ENCODE results near the gene PNKD. TPM values are rescaled to one million over a fixed set of nuclear protein-coding genes. Genes with fewer than 3 reads are reported as not detected.

Gene PNKD
- total RNA-seq, 4 donors from 2014 or later, result 40.3 to 74.1 (median 56.5) TPM

DNA sequence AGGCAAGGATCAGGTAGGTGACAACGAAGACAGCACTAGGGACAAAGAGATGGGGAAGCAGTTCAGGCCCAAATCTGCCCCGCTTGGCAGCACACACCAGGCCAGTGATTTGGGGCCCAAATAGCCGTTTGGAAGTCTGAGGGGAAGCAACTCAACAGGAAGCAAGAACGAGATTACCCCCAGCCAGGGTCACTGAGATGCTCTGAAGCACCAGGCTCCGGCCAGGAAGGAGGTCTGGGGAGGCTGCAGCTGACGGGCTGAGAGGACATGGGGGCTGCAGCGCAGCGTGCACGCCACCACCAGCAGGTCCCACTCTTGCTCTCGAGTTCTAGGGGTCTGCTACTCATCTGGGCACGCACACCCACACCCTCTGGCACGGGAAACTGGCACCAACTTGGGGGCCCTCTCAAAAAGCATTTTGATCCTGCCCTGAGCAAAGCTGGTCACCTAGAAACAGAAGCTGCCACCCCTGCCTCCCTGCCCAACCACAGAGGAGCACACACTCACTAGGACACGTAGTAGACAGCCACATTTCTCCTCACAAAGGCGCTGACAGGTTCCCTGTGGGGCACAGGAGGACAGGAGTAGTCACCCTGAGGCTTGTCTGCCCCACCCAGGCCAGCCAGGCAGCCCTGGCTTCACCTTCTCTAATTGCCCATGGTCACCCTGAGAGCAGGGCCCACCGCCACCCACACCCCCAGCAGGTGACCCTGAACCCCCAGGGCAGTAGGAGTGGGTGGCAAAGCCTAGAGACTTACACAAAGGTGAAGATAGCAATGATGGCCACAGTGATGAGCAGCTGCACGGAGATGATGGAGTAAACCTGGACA lies 8.4 kb downstream of the PNKD start:
- 82% methylated on average over 10 of the region's 16 CpGs for WGBS
- TF ChIP-seq POLR2AphosphoS5 (IDR thresholded peaks at IDR 0.05), result no peak
- peaks cover 28 to 56% (median 32%) of the 10 kb centered on the region in 4 donors for H3K4me1 ChIP-seq
- H3K27ac ChIP-seq (replicated peaks in 1 of 4), result peak overlapping the region in 3 of 4 donors; percentile 14 to 20 (median 15)
- H3K27me3 ChIP-seq, result no peaks in the 10 kb centered on the region
- no peak for DNase-seq (ENCODE audit: extremely low spot score)
- peaks cover 74 to 98% (median 90%) of the 10 kb centered on the region in 4 donors for H3K36me3 ChIP-seq
- intact Hi-C loops (cut with DNase I), result no loop called here
- H3K9me3 ChIP-seq, result no peaks in the 10 kb centered on the region
- H3K4me3 ChIP-seq, result no peak overlapping the region

DNA sequence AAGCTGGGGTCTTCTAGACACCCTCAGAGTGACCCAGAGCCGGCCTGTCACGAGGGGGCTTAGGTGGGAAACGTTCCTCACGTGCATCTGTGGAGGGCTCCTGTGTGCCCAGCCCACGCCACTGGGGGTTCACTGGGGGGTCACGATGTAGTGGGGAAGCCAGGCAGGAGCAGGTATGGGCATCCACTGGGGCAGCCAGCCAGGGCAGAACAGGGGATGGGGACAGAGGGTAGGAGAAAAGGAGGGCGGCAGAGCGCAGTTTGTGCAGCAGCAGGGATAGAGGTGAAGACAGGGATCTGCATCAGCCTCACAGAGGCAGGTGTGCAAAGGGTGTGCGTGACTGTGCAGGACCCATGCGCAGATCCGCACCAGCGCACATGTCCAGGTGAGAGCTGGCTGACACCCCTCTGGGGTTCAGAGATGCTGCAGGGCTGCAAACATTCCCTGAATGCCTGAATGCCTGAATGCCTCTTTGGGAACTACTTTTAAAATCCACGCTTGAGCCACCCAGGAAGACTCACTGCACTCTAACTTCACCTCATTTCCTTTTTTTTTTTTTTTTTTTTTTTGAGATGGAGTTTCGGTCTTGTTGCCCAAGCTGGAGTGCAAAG lies 10.0 kb downstream of the PNKD start:
- Histone ChIP-seq H3K9me3 (no peaks in the 10 kb centered on the region), H3K36me3 (peaks cover 58 to 82% (median 74%) of the 10 kb centered on the region in 4 donors), H3K27ac (replicated peaks in 1 of 4) (no peak overlapping the region), H3K27me3 (no peaks in the 10 kb centered on the region), H3K4me1 (peaks cover 42 to 56% (median 47%) of the 10 kb centered on the region in 4 donors), H3K4me3 (no peak overlapping the region)
- TF ChIP-seq POLR2AphosphoS5 (IDR thresholded peaks at IDR 0.05) (no peak), POLR2A (IDR thresholded peaks at IDR 0.05; ENCODE audit: low read depth) (no peak), EP300 (IDR thresholded peaks at IDR 0.05) (no peak)
- TF ChIP-seq, protein P1, sequence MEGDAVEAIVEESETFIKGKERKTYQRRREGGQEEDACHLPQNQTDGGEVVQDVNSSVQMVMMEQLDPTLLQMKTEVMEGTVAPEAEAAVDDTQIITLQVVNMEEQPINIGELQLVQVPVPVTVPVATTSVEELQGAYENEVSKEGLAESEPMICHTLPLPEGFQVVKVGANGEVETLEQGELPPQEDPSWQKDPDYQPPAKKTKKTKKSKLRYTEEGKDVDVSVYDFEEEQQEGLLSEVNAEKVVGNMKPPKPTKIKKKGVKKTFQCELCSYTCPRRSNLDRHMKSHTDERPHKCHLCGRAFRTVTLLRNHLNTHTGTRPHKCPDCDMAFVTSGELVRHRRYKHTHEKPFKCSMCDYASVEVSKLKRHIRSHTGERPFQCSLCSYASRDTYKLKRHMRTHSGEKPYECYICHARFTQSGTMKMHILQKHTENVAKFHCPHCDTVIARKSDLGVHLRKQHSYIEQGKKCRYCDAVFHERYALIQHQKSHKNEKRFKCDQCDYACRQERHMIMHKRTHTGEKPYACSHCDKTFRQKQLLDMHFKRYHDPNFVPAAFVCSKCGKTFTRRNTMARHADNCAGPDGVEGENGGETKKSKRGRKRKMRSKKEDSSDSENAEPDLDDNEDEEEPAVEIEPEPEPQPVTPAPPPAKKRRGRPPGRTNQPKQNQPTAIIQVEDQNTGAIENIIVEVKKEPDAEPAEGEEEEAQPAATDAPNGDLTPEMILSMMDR (IDR thresholded peaks at IDR 0.05), result no peak
- 95% methylated on average over 14 of the region's 14 CpGs for WGBS
- intact Hi-C loops (cut with DNase I), result loop anchor here (10.0 kb wide), 1 partner anchor 284 kb away; the partner anchor contains the start of genes CNOT9 and USP37
- no peak for DNase-seq (ENCODE audit: extremely low spot score)

DNA sequence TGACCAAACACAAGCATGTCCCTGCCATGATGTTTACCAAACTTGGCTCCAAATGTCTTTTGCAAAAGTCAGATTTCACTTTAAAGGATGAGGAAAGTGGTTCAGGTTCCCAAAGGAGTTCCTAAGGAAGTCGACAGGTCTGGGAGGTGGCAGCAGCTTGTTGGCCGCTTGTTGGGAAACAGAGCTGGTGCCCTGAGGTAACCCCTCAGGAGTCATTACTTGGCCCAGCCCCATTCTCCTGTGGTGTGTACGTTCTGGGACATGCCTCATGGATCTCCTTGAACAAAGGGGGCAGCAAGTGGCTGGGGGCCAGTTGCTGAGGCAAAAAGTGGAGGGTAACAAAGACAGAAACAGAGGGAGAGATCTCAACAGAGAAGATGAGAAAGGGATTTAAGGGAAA lies 11.1 kb downstream of the PNKD start:
- peak overlapping the region; percentile 93 to 100 (median 96) for H3K27ac ChIP-seq (replicated peaks in 1 of 4)
- intact Hi-C loops (cut with DNase I), result loop anchor here (10.0 kb wide), 1 partner anchor 283 kb away; the partner anchor contains the start of genes CNOT9 and USP37
- no peaks in the 10 kb centered on the region for H3K9me3 ChIP-seq
- peaks cover 53 to 62% (median 56%) of the 10 kb centered on the region in 4 donors for H3K4me1 ChIP-seq
- H3K36me3 ChIP-seq, result peaks cover 47 to 71% (median 63%) of the 10 kb centered on the region in 4 donors
- no peak overlapping the region for H3K4me3 ChIP-seq
- TF ChIP-seq POLR2AphosphoS5 (IDR thresholded peaks at IDR 0.05) (no peak), EP300 (IDR thresholded peaks at IDR 0.05) (no peak), POLR2A (IDR thresholded peaks at IDR 0.05; ENCODE audit: low read depth) (no peak)
- TF ChIP-seq, protein P1 (IDR thresholded peaks at IDR 0.05), result no peak
- WGBS, result 60% methylated on average over 3 of the region's 3 CpGs
- no peak for DNase-seq (ENCODE audit: extremely low spot score)
- H3K27me3 ChIP-seq, result no peaks in the 10 kb centered on the region

DNA sequence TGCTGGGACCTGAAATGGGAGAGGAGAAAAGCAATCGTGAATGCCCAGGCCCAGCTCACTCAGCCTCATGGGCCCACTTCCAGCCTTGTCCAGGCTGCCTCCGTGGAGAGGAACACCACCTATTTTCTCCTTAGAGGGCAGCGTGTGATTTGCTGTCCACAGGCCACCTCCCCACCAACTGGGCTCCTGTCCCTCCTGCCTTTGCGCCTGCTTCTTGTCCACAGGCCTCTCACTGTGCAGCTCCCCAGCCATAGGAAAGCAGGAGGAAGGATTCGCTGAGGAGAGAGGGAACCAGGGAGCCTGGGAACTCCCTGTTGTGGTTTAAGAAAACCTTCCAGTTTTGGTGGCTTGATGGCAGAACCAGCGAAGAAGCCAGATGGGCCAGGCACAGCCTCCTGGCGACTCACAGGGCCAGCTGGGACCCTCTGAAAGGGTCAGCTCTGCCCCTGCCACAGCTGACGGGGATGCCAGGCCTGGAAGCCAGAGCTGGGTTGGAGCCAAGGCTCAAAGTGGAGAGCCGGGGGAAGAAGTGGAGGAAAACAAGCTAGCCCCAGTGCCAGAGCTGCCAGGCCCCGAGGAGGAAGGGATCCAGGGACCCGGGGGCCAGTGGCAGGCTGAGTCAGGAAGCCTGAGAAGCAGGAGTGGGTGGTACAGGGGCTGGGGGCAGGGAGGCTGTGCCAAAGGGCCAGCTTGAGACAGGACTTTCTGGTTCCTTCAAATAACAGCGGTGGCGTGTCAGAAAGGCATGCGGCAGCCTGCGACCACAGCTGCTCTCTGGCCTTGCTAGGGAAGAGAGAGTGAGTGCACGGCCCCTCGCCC lies 12.1 kb downstream of the PNKD start:
- intact Hi-C loops (cut with DNase I), result loop anchor here (10.0 kb wide), 1 partner anchor 282 kb away; the partner anchor contains the start of genes CNOT9 and USP37
- no peak for DNase-seq (ENCODE audit: extremely low spot score)

DNA sequence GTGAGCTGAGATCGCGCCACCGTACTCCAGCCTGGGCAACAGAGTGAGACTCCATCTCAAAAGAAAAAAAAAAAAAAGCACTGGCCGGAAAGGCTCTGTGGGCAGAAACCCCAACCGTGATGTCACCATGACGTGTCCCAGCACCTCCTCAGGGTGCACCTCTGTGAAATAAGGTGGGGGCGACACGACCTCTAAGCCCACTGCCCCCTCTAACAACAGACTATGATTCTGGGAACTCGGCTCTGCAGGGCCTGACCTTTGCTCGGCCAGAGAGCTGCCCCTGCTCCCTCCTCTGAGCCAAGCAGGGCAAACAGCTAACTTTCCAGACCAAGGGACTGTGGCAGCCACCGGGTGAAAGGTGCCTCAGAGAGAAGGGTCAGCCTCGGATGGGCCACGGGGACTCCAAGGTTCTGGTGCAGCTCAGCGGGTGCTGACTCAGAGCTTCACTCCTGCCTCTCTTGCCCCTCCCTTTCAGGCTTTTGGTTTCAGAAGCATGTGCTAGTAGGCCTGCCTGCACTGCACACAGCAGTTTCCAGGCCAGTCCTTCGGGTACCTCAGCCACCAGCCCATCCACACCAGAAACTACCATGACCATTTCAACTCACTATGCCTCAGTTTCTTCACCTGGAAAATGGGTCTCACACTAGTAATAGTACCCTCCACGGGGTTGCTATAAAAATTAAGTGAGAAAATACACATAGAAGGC lies 13.9 kb downstream of the PNKD start:
- 48% methylated on average over 14 of the region's 16 CpGs for WGBS
- peak; percentile 34 to 49 for TF ChIP-seq POLR2AphosphoS5 (IDR thresholded peaks at IDR 0.05)
- TF ChIP-seq, protein P1 (IDR thresholded peaks at IDR 0.05), result no peak
- intact Hi-C loops (cut with DNase I), result loop anchor here (10.0 kb wide), 1 partner anchor 281 kb away; the partner anchor contains the start of genes CNOT9 and USP37
- Histone ChIP-seq H3K27me3 (no peaks in the 10 kb centered on the region), H3K27ac (replicated peaks in 1 of 4) (peak overlapping the region; percentile 93 to 100 (median 96)), H3K9me3 (no peaks in the 10 kb centered on the region), H3K36me3 (peaks cover 20 to 43% (median 35%) of the 10 kb centered on the region in 4 donors), H3K4me3 (peak overlapping the region in 3 of 4 donors; percentile 10 to 43 (median 28)), H3K4me1 (peaks cover 73 to 90% (median 84%) of the 10 kb centered on the region in 4 donors)
- DNase-seq (ENCODE audit: extremely low spot score), result no peak

More for the DNA sequence above, 12.1 kb downstream of the PNKD start:
- H3K4me3 ChIP-seq, result peak overlapping the region in 2 of 4 donors; percentile 16 to 27
- H3K27me3 ChIP-seq, result no peaks in the 10 kb centered on the region
- H3K4me1 ChIP-seq, result peaks cover 56 to 72% (median 66%) of the 10 kb centered on the region in 4 donors
- 60% methylated on average over 17 of the region's 17 CpGs for WGBS
- peaks cover 38 to 61% (median 54%) of the 10 kb centered on the region in 4 donors for H3K36me3 ChIP-seq
- peak overlapping the region; percentile 93 to 100 (median 96) for H3K27ac ChIP-seq (replicated peaks in 1 of 4)
- H3K9me3 ChIP-seq, result no peaks in the 10 kb centered on the region
- TF ChIP-seq EP300 (IDR thresholded peaks at IDR 0.05) (no peak), POLR2AphosphoS5 (IDR thresholded peaks at IDR 0.05) (peak; percentile 10 to 41)

All from esophagus muscularis mucosa (tissue), 4 donors.